Measurements from ENCODE around the gene PSENEN. TPM values are rescaled to one million over a fixed set of nuclear protein-coding genes. Genes with fewer than 3 reads are reported as not detected.
A peak's percentile ranks its signal among the peaks of the same experiment; 100 is the strongest.

PSENEN gene
- total RNA-seq, 3 donors from 2014 or later (not counting 1 experiment from before 2014, with no cell fraction given): 38.5 to 45.0 (median 41.0) TPM

GRCh38 chr19:35738021-35738886 is 7.2 kb upstream of the PSENEN start:
- H3K4me1 ChIP-seq (ENCODE audit: control insufficient read depth, insufficient read depth, low read length): peaks cover 34% of the 10 kb centered on the region
- no peaks in the 10 kb centered on the region for H3K9me3 ChIP-seq (ENCODE audit: control insufficient read depth, insufficient read depth, low read length)
- Mint-ChIP-seq H3K36me3 (no peaks in the 10 kb centered on the region), H3K4me1 (peaks cover 21 to 51% of the 10 kb centered on the region in 2 donors), H3K9me3 (no peaks in the 10 kb centered on the region), H3K27ac (no peak overlapping the region), H3K4me3 (no peak overlapping the region), H3K27me3 (ENCODE audit: low read depth in 2 of 2) (no peaks in the 10 kb centered on the region)
- peaks cover 48% of the 10 kb centered on the region for H3K36me3 ChIP-seq (ENCODE audit: control insufficient read depth, insufficient read depth, low read length)
- intact Hi-C loops (cut with micrococcal nuclease): no loop called here
- no peak for DNase-seq
- ATAC-seq: no peak
- H3K27me3 ChIP-seq (ENCODE audit: control insufficient read depth, insufficient read depth, low read length): no peaks in the 10 kb centered on the region
- no peak for TF ChIP-seq CTCF (IDR thresholded peaks at IDR 0.05)
- H3K27ac ChIP-seq (ENCODE audit: low read length): no peak overlapping the region
- WGBS (ENCODE audit: insufficient coverage): 90% methylated on average over 36 of the region's 37 CpGs
- H3K4me3 ChIP-seq (ENCODE audit: low read length): no peak overlapping the region

GRCh38 chr19:35738887-35739229 is 6.6 kb upstream of the PSENEN start:
- Histone ChIP-seq H3K27me3 (ENCODE audit: control insufficient read depth, insufficient read depth, low read length) (no peaks in the 10 kb centered on the region), H3K27ac (ENCODE audit: low read length) (no peak overlapping the region), H3K4me3 (ENCODE audit: low read length) (no peak overlapping the region), H3K9me3 (ENCODE audit: control insufficient read depth, insufficient read depth, low read length) (no peaks in the 10 kb centered on the region), H3K36me3 (ENCODE audit: control insufficient read depth, insufficient read depth, low read length) (peaks cover 42% of the 10 kb centered on the region), H3K4me1 (ENCODE audit: control insufficient read depth, insufficient read depth, low read length) (peaks cover 41% of the 10 kb centered on the region)
- H3K4me3 Mint-ChIP-seq: peak overlapping the region; percentile 31
- H3K27me3 Mint-ChIP-seq (ENCODE audit: low read depth in 2 of 2): no peaks in the 10 kb centered on the region
- no peak overlapping the region for H3K27ac Mint-ChIP-seq
- peaks cover 19 to 48% of the 10 kb centered on the region in 2 donors for H3K4me1 Mint-ChIP-seq
- ATAC-seq (no peak), DNase-seq (no peak)
- no peaks in the 10 kb centered on the region for H3K36me3 Mint-ChIP-seq
- no peak for TF ChIP-seq CTCF (IDR thresholded peaks at IDR 0.05)
- 100% methylated on average over 2 of the region's 2 CpGs for WGBS (ENCODE audit: insufficient coverage)
- intact Hi-C loops (cut with micrococcal nuclease): no loop called here
- no peaks in the 10 kb centered on the region for H3K9me3 Mint-ChIP-seq

- H3K27ac ChIP-seq (ENCODE audit: low read length): no peak overlapping the region
- H3K27ac Mint-ChIP-seq: no peak overlapping the region
- H3K9me3 Mint-ChIP-seq: no peaks in the 10 kb centered on the region
- no peaks in the 10 kb centered on the region for H3K27me3 ChIP-seq (ENCODE audit: control insufficient read depth, insufficient read depth, low read length)
- H3K27me3 Mint-ChIP-seq (ENCODE audit: low read depth in 2 of 2): no peaks in the 10 kb centered on the region
- peak overlapping the region; percentile 49 for H3K4me3 Mint-ChIP-seq
- WGBS (ENCODE audit: insufficient coverage): 91% methylated on average over 28 of the region's 29 CpGs
- TF ChIP-seq CTCF (IDR thresholded peaks at IDR 0.05): no peak
- H3K4me3 ChIP-seq (ENCODE audit: low read length): peak overlapping the region; percentile 67
- H3K4me1 Mint-ChIP-seq: peaks cover 19 to 47% of the 10 kb centered on the region in 2 donors
- H3K36me3 ChIP-seq (ENCODE audit: control insufficient read depth, insufficient read depth, low read length): peaks cover 37% of the 10 kb centered on the region
- H3K9me3 ChIP-seq (ENCODE audit: control insufficient read depth, insufficient read depth, low read length): no peaks in the 10 kb centered on the region
- no peaks in the 10 kb centered on the region for H3K36me3 Mint-ChIP-seq
- peaks cover 47% of the 10 kb centered on the region for H3K4me1 ChIP-seq (ENCODE audit: control insufficient read depth, insufficient read depth, low read length)
- no peak for ATAC-seq
- DNase-seq: peak in 1 of 2 donors; percentile 19
- intact Hi-C loops (cut with micrococcal nuclease): loop anchor here (1.0 to 10.0 kb wide), 3 partner anchors 22 to 165 kb away; partner anchors contain the start of genes ARHGAP33, HCST, NFKBID and TYROBP
Measured at GRCh38 chr19:35739275-35740107, 6.0 kb upstream of the PSENEN start.

All from natural killer cell (primary cell).